ENCODE results near the gene DENND1A. TPM values are rescaled to one million over a fixed set of nuclear protein-coding genes. Genes with fewer than 3 reads are reported as not detected.

The DENND1A gene
- total RNA-seq, 1 donor from 2014 or later = 23.0 TPM

GRCh38 chr9:123772967-123773366 lies 157.0 kb downstream of the DENND1A start:
- Histone ChIP-seq H3K27me3 (ENCODE audit: low read depth) (no peaks in the 10 kb centered on the region), H3K4me3 (no peak overlapping the region), H3K36me3 (no peaks in the 10 kb centered on the region), H3K4me1 (no peaks in the 10 kb centered on the region), H3K27ac (no peak overlapping the region), H3K9me3 (no peaks in the 10 kb centered on the region)
- ATAC-seq = no peak
- no peak for DNase-seq
- TF ChIP-seq, protein P1, sequence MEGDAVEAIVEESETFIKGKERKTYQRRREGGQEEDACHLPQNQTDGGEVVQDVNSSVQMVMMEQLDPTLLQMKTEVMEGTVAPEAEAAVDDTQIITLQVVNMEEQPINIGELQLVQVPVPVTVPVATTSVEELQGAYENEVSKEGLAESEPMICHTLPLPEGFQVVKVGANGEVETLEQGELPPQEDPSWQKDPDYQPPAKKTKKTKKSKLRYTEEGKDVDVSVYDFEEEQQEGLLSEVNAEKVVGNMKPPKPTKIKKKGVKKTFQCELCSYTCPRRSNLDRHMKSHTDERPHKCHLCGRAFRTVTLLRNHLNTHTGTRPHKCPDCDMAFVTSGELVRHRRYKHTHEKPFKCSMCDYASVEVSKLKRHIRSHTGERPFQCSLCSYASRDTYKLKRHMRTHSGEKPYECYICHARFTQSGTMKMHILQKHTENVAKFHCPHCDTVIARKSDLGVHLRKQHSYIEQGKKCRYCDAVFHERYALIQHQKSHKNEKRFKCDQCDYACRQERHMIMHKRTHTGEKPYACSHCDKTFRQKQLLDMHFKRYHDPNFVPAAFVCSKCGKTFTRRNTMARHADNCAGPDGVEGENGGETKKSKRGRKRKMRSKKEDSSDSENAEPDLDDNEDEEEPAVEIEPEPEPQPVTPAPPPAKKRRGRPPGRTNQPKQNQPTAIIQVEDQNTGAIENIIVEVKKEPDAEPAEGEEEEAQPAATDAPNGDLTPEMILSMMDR (IDR thresholded peaks at IDR 0.05) = no peak
- intact Hi-C loops (cut with DNase I) = no loop called here

- Histone ChIP-seq H3K4me3 (no peak overlapping the region), H3K27ac (no peak overlapping the region), H3K4me1 (no peaks in the 10 kb centered on the region), H3K27me3 (ENCODE audit: low read depth) (no peaks in the 10 kb centered on the region), H3K36me3 (no peaks in the 10 kb centered on the region), H3K9me3 (no peaks in the 10 kb centered on the region)
- no peak for DNase-seq
- ATAC-seq = no peak
- intact Hi-C loops (cut with DNase I) = no loop called here
- TF ChIP-seq, protein P1 (IDR thresholded peaks at IDR 0.05) = no peak
Measured at GRCh38 chr9:123772374-123772773, 157.6 kb downstream of the DENND1A start.

GRCh38 chr9:123771690-123772089 lies 158.2 kb downstream of the DENND1A start:
- Histone ChIP-seq H3K27ac (no peak overlapping the region), H3K4me3 (no peak overlapping the region), H3K4me1 (no peaks in the 10 kb centered on the region), H3K27me3 (ENCODE audit: low read depth) (no peaks in the 10 kb centered on the region), H3K9me3 (no peaks in the 10 kb centered on the region), H3K36me3 (no peaks in the 10 kb centered on the region)
- TF ChIP-seq, protein P1 (IDR thresholded peaks at IDR 0.05) = no peak
- intact Hi-C loops (cut with DNase I) = no loop called here
- ATAC-seq (no peak), DNase-seq (no peak)

DNA sequence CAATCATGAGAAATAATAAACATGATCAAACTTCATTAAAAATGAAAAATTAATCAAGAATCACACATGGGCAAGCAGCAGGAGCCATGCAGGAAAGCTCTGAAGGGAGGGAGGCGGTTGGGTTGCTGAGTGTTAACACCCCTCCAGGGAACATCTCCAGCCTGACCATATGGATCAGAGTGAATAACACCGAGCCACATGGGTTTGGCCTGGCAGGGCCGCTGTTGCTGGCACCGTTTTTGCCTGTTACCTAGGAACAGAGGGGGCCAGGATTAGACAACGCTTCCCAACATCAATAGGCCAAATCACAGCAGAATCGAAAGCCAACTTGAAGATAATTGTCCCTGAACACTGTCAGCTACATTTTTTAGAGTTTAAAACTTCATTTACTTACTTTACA lies 160.2 kb downstream of the DENND1A start:
- TF ChIP-seq, protein P1 (IDR thresholded peaks at IDR 0.05) = no peak
- H3K27ac ChIP-seq = no peak overlapping the region
- no peak overlapping the region for H3K4me3 ChIP-seq
- ATAC-seq (no peak), DNase-seq (no peak)
- H3K4me1 ChIP-seq = no peaks in the 10 kb centered on the region
- no peaks in the 10 kb centered on the region for H3K36me3 ChIP-seq
- intact Hi-C loops (cut with DNase I) = no loop called here
- no peaks in the 10 kb centered on the region for H3K9me3 ChIP-seq
- H3K27me3 ChIP-seq (ENCODE audit: low read depth) = no peaks in the 10 kb centered on the region

DNA sequence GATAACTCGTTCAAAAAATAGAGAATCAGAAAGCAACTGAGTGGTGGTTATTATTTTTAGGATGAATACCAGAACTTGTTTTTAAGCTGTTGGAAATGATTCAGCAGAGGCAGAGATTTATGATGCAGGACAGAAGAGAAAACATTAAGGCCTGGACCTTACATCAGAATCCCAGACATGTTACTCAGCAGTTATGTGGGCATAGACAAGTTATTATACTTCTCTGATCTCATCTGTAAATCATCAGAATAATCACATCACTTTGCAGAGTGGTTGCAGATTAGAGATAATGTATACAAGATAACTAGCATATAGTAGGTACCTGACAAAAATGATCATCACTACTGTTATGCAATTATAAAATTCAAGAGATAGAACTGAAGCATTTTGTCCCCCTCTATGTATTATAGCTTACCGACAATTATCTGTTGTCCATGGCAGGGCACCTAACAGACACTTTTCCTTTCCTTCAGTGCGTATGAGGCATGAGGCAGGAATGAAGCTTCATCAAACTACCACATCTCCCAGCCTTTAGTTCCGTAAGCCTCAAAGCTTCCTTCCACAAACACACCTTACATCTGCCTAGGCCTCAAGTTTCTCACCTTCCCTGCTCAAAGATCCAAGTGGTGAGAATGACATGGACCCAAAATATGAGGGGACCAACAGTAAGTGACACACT lies 165.9 kb downstream of the DENND1A start:
- intact Hi-C loops (cut with DNase I) = no loop called here
- TF ChIP-seq, protein P1 (IDR thresholded peaks at IDR 0.05) = no peak
- peaks cover 5% of the 10 kb centered on the region for H3K4me1 ChIP-seq
- DNase-seq (no peak), ATAC-seq (no peak)
- no peaks in the 10 kb centered on the region for H3K36me3 ChIP-seq
- no peaks in the 10 kb centered on the region for H3K9me3 ChIP-seq
- H3K27ac ChIP-seq = no peak overlapping the region
- H3K4me3 ChIP-seq = no peak overlapping the region
- H3K27me3 ChIP-seq (ENCODE audit: low read depth) = no peaks in the 10 kb centered on the region

Data from lower lobe of right lung (tissue), 2 donors.